Measurements from ENCODE around the gene ATRNL1.

DNA sequence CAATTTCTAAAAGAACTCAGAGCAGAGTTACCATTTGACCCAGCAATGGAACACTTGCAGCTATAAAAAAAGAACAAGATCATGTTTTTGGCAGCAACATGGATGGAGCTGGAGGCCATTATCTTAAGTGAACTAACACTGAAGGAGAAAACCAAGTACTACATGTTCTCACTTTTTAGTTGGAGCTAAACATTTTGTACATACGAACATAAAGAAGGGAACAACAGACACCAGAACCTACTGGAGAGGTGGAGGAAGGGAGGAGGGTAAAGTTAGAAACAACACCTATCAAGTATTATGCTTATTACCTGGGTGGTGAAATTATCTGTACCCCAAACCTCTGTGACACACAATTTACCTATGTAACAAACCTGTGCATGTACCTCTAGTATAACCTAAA, 329.5 kb downstream of the ATRNL1 start:
- TF ChIP-seq EZH2phosphoT487 (IDR thresholded peaks at IDR 0.05; ENCODE audit: borderline replicate concordance, low read depth, low read length) (no peak), CTCF (conservative IDR thresholded peaks at IDR 0.05; ENCODE audit: low read length) (no peak)
